ENCODE results near the gene GYS2. TPM values are rescaled to one million over a fixed set of nuclear protein-coding genes. Genes with fewer than 3 reads are reported as not detected.

GYS2 gene
- total and polyA plus RNA-seq, 9 donors = 0.12 TPM; not detected in 8

DNA sequence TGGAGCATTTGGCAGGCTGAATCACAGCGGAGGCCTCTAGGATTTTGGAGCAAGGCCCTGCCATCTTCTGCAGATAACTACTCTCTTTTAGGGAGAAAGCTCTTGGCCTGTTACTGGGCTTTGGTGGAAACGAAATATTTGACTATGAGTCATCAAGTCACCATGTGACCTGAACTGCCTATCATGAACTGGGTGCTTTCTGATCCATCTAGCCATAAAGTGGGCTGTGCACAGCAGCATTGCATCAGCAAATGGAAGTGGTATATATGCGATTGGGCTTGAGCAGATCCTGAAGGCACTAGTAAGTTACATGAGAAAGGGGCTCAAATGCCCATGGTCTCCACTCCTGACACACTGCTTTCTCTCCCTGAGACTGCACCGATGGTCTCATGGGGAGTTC, 21.1 kb downstream of the GYS2 start:
- Histone ChIP-seq H3K27me3 (no peaks in the 10 kb centered on the region), H3K27ac (no peak overlapping the region), H3K4me1 (ENCODE audit: insufficient read depth) (no peaks in the 10 kb centered on the region), H3K4me3 (no peak overlapping the region), H3K9me3 (no peaks in the 10 kb centered on the region), H3K36me3 (no peaks in the 10 kb centered on the region)
- TF ChIP-seq EP300 (IDR thresholded peaks at IDR 0.05) = no peak
- intact Hi-C loops (cut with DNase I) = no loop called here
- 85 to 88% (median 86%) methylated on average over 4 of the region's 4 CpGs for WGBS, 3 donors
- no peak for DNase-seq

- Histone ChIP-seq H3K4me3 (no peak overlapping the region), H3K4me1 (ENCODE audit: insufficient read depth) (no peaks in the 10 kb centered on the region), H3K27ac (no peak overlapping the region), H3K27me3 (no peaks in the 10 kb centered on the region), H3K9me3 (no peaks in the 10 kb centered on the region), H3K36me3 (no peaks in the 10 kb centered on the region)
- intact Hi-C loops (cut with DNase I) = no loop called here
- WGBS, 3 donors = 82 to 89% (median 85%) methylated on average over 4 of the region's 4 CpGs
- no peak for DNase-seq
- TF ChIP-seq CTCF (IDR thresholded peaks at IDR 0.05) = no peak
- no peak for TF ChIP-seq EP300 (IDR thresholded peaks at IDR 0.05)
- no peak for TF ChIP-seq POLR2A (IDR thresholded peaks at IDR 0.05)
Measured at GRCh38 chr12:21580748-21581516, 23.7 kb downstream of the GYS2 start.

DNA sequence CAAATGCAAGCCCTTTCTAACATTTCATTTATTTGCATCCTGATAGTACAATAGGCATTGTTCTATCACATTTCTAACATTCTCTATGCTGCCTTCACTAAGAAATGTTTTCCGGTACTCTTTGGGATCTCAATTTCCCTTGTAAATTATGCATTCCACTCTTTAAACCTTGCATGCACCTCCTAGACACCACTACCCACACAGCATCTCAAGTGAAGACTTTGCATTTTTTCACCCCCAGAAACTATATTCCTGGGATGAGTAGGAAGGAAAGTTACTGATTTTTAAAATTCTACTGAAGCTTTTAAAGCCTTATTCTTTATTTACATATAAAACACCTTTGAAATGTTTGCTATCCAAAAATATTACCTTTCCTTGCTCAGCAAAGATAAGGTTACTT, 27.1 kb downstream of the GYS2 start:
- Histone ChIP-seq H3K27ac (no peak overlapping the region), H3K4me3 (no peak overlapping the region), H3K9me3 (no peaks in the 10 kb centered on the region), H3K36me3 (no peaks in the 10 kb centered on the region), H3K4me1 (ENCODE audit: insufficient read depth) (no peaks in the 10 kb centered on the region), H3K27me3 (no peaks in the 10 kb centered on the region)
- WGBS, 3 donors = 86 to 95% (median 91%) methylated on average over 1 of the region's 1 CpG
- intact Hi-C loops (cut with DNase I) = no loop called here
- TF ChIP-seq EP300 (IDR thresholded peaks at IDR 0.05) = no peak
- no peak for TF ChIP-seq CTCF (IDR thresholded peaks at IDR 0.05)
- no peak for TF ChIP-seq POLR2A (IDR thresholded peaks at IDR 0.05)
- no peak for DNase-seq

- no peaks in the 10 kb centered on the region for H3K27me3 ChIP-seq
- no peaks in the 10 kb centered on the region for H3K4me1 ChIP-seq (ENCODE audit: insufficient read depth)
- no peaks in the 10 kb centered on the region for H3K36me3 ChIP-seq
- no peak overlapping the region for H3K27ac ChIP-seq
- no peaks in the 10 kb centered on the region for H3K9me3 ChIP-seq
- DNase-seq = no peak
- WGBS, 3 donors = 73 to 77% (median 77%) methylated on average over 2 of the region's 2 CpGs
- TF ChIP-seq EP300 (IDR thresholded peaks at IDR 0.05) (no peak), CTCF (IDR thresholded peaks at IDR 0.05) (no peak), POLR2A (IDR thresholded peaks at IDR 0.05) (no peak)
- no peak overlapping the region for H3K4me3 ChIP-seq
- intact Hi-C loops (cut with DNase I) = no loop called here
Measured at GRCh38 chr12:21576431-21576830, 28.2 kb downstream of the GYS2 start.

- Histone ChIP-seq H3K4me1 (ENCODE audit: insufficient read depth) (no peaks in the 10 kb centered on the region), H3K36me3 (no peaks in the 10 kb centered on the region), H3K9me3 (no peaks in the 10 kb centered on the region), H3K27ac (no peak overlapping the region), H3K27me3 (no peaks in the 10 kb centered on the region), H3K4me3 (no peak overlapping the region)
- WGBS, 3 donors = 89 to 94% (median 90%) methylated on average over 4 of the region's 4 CpGs
- intact Hi-C loops (cut with DNase I) = no loop called here
- no peak for TF ChIP-seq CTCF (IDR thresholded peaks at IDR 0.05)
- TF ChIP-seq EP300 (IDR thresholded peaks at IDR 0.05) = no peak
- no peak for TF ChIP-seq POLR2A (IDR thresholded peaks at IDR 0.05)
- DNase-seq = no peak
Measured at GRCh38 chr12:21573733-21574358, 30.8 kb downstream of the GYS2 start.
